ENCODE data around the gene CYP2W1.

DNA sequence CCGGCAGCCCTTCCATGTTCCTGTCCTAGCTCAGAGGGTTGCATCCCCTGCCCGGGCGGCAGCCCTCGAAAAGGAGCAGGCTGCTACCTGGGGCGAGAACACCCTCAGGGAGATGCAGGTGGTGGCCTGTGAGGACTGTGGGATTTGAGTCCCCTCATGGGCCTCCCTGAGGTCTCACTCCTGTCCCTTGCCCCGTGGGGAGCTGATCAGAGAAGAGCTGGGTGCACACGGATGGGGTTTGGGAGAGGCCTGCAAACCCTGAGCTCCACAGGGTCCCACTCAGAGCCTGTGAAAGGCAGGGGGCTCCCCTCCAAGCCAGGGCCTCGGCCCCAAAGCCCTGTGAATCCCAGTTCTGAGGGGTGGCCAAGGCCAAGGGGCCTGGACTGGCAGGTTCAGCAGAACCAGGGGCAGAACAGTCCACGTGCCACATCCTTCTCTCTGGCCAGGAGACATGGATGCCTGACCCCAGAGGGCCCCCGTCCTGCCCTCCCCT lies 424 bp upstream of the CYP2W1 start:
- no peak for TF ChIP-seq CTCF (IDR thresholded peaks at IDR 0.05; ENCODE audit: low read length)
- TF ChIP-seq EZH2 (optimal IDR thresholded peaks at IDR 0.05; ENCODE audit: low read depth, low read length): no peak
